Right cardiac atrium (tissue), 5 donors: ENCODE results near the gene FCER1A. TPM values are rescaled to one million over a fixed set of nuclear protein-coding genes. Genes with fewer than 3 reads are reported as not detected.
"Not testable (repeated sequence)": the region's sequence is repeated elsewhere in the genome, so short reads cannot be mapped to it uniquely, and the experiment has no call there.

Experiments
- ATAC-seq, 2 donors: fragments of 200-7000 bp; cut with Tn5 transposase; one replicate each; pipeline versions ENCODE4 v1.8.0 to v1.9.1; 2020; ENCODE audit warnings: moderate library complexity in 2 of 2, mild to moderate bottlenecking in 1 of 2
- DNase-seq, 3 donors: peaks; one replicate each; pipeline ENCODE4 v3.0.0-alpha.2; 2020
- H3K27ac ChIP-seq: one replicate; pipeline ENCODE4 v1.5.1; 2013; ENCODE audit warnings: mild to moderate bottlenecking, low read length, control low read depth, moderate library complexity
- H3K27me3 ChIP-seq: one replicate; pipeline ENCODE4 v1.6.1; 2013; ENCODE audit not compliant: control insufficient read depth, insufficient read depth
- H3K4me1 ChIP-seq: one replicate; pipeline ENCODE4 v1.6.1; 2013; ENCODE audit warnings: low read length; ENCODE audit not compliant: control insufficient read depth, insufficient read depth
- H3K4me3 ChIP-seq: one replicate; pipeline ENCODE4 v1.5.1; 2013; ENCODE audit warnings: low read length, control low read depth
- H3K9me3 ChIP-seq: one replicate; pipeline ENCODE4 v1.6.1; 2013; ENCODE audit warnings: low read length; ENCODE audit not compliant: control insufficient read depth
- WGBS: extraction: QIAGEN DNeasy Blood & Tissue Kit; methylation state at CpG from one replicate; pipeline ENCODE4 v1.1.7; 2013; 5-methylcytosine and 5-hydroxymethylcytosine counted together
- intact Hi-C, 4 donors: fragments of 100-400 bp; cut with DNase I; formaldehyde crosslinking; loops; one replicate each; pipeline versions ENCODE4 v1.11.0 to v1.14.0; 2022 to 2023
- polyA plus RNA-seq: library from polyadenylated mRNA; stranded (reverse); fragments of 200-250 nt; gene quantifications from one replicate; pipeline ENCODE4 v1.2.3, GENCODE V29; 2013
- total RNA-seq, 4 donors: library from RNA; stranded (reverse); fragmentation: NEBNext Ultra II Directional; extraction: Animal tissue kit (Norgen Biotek cat#: 25700); gene quantifications; one replicate each; pipeline ENCODE4 v1.2.1, GENCODE V29; 2021
- donor health status: healthy with polysubstance abuse.
- donor health status: DM: no; HTN: yes; CAD: no.
- donor health status: DM: no; HTN: no; CAD: no.
- donor health status: DM: no; HTN: yes; CAD: no; lungs with severe emphysema.
- donor health status: DM: yes; HTN: yes; CAD: no.

FCER1A gene
- total and polyA plus RNA-seq, 5 donors: 0.20 to 1.7 (median 0.68) TPM; not detected in 1

DNA sequence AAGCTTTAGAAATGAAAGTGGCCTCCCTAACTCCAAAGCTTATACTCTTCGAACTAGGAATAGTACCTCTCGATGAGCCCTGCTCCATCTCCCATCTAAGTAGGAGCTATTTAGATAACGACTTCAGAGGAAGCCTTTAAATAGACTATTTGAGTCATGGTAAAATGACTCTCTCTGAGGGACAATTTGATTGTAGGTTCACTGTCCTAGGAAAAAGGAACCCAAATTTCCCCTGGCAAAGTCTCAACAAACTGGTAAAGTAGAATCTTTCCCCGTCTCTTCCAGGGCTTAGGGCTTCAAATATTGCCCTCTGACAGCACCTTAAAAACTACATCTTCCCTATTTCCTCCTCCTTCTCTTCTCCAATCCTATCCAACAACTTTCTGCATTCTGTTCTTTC lies 2.0 kb upstream of the FCER1A start:
- H3K4me3 ChIP-seq: no peak overlapping the region
- no peaks in the 10 kb centered on the region for H3K4me1 ChIP-seq
- H3K9me3 ChIP-seq: no peaks in the 10 kb centered on the region
- no peaks in the 10 kb centered on the region for H3K27me3 ChIP-seq
- H3K27ac ChIP-seq: no peak overlapping the region
- 51% methylated on average over 4 of the region's 4 CpGs for WGBS
- DNase-seq: no peak
- ATAC-seq: no peak
- intact Hi-C loops: no loop called here

DNA sequence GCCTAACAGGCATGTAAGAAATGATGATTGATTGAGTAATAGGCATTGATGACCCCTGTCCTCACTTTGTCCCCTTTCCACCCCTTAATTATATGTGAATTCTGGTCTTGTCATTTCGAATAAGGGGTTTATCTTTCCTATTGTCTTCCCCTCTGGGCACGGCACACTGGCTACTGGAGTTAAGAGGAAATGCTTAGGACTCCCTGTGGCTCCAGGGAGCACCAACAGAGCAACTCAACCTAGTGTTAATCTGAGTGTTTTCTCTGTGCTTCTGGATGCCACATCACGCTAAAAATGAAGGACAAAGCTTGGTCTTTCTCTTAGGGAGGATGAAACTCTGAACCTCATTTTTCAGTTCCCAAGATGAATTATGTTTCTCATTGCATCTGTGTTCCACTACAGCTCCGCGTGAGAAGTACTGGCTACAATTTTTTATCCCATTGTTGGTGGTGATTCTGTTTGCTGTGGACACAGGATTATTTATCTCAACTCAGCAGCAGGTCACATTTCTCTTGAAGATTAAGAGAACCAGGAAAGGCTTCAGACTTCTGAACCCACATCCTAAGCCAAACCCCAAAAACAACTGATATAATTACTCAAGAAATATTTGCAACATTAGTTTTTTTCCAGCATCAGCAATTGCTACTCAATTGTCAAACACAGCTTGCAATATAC lies 5.3 kb downstream of the FCER1A start:
- Histone ChIP-seq H3K4me1 (no peaks in the 10 kb centered on the region), H3K27ac (no peak overlapping the region), H3K4me3 (no peak overlapping the region), H3K27me3 (no peaks in the 10 kb centered on the region), H3K9me3 (no peaks in the 10 kb centered on the region)
- DNase-seq: no peak
- ATAC-seq: no peak
- WGBS: 41% methylated on average over 5 of the region's 5 CpGs
- intact Hi-C loops: no loop called here

DNA sequence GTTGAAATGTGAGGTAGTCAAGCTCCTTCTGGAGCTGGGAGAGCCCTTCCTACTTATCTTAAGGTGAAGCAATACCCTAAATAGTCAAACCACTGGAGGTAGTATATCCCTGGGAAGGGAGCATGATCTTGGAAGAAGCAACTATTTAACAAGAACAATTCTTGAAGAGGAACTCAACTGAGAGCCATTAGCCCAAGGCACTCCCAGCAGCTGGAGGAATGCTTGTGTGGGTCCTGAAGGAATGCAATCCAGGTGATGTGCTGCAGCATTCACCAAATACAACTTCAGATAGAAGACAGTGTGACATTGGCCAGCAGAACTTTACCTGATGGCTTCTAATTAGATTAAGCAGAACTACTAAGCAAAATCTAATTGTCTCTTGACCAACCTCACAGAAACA lies 9.5 kb downstream of the FCER1A start:
- DNase-seq (no peak), ATAC-seq (no peak)
- Histone ChIP-seq H3K4me3 (no peak overlapping the region), H3K4me1 (no peaks in the 10 kb centered on the region), H3K27me3 (no peaks in the 10 kb centered on the region), H3K9me3 (no peaks in the 10 kb centered on the region), H3K27ac (no peak overlapping the region)
- intact Hi-C loops: no loop called here

DNA sequence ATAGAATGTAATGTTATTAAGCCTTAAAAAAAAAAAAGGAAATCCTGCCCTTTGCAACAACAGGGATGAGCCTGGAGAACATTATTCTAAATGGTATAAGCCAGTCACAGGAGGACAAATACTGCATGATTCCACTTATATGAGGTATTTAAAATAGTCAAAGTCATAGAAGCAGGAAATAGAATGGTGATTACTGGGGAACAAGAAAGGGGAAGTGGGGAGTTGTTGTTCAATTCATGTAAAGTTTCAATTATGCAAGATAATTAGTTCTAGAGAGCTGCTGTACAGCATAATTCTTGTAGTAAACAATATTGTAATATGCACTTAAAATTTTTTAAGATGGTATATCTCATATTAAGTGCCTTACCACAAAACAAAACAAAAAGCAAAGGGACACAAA lies 13.2 kb downstream of the FCER1A start:
- H3K27ac ChIP-seq: no peak overlapping the region
- no peak for ATAC-seq
- intact Hi-C loops: no loop called here
- H3K4me3 ChIP-seq: no peak overlapping the region
- no peaks in the 10 kb centered on the region for H3K9me3 ChIP-seq
- no peaks in the 10 kb centered on the region for H3K27me3 ChIP-seq
- no peak for DNase-seq
- no peaks in the 10 kb centered on the region for H3K4me1 ChIP-seq

DNA sequence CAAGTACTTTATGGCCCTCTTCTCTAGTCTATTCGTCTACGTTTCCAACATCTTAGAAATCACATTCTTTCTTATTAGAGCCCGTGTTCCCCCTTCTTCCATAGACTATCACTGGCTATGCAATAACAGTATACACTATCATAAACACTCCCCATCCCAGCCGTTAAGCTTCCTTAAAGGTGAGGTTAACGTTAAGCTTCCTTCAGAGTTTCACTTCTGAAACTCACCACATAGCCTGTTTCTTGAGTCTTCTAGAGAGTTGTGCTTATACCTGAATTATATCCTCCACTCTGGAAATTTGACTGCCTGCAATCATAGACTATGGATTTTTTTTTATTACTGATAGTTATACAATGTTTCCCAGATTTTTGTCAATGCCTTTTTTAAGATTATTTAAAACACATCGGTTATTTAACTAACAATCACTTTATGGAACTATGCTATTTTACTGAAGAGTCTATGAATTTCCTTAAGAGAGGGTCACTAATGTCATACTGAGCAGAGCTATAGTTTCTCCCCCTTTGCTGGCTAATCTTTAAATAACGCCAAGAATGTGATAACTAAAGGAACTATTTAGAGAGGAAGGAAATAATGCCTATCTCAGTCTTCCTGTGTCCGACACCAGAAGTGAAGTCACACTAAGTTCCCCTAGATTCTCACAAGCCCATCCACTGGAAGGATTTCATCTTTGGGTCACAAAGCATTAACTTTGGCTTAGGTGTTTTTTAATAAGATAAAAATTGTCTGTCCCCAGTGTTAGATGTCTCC lies 16.8 kb downstream of the FCER1A start:
- H3K9me3 ChIP-seq: no peaks in the 10 kb centered on the region
- H3K4me3 ChIP-seq: no peak overlapping the region
- no peaks in the 10 kb centered on the region for H3K4me1 ChIP-seq
- intact Hi-C loops: no loop called here
- DNase-seq (no peak), ATAC-seq (no peak)
- no peak overlapping the region for H3K27ac ChIP-seq
- WGBS: 57% methylated on average over 8 of the region's 8 CpGs
- H3K27me3 ChIP-seq: no peaks in the 10 kb centered on the region

DNA sequence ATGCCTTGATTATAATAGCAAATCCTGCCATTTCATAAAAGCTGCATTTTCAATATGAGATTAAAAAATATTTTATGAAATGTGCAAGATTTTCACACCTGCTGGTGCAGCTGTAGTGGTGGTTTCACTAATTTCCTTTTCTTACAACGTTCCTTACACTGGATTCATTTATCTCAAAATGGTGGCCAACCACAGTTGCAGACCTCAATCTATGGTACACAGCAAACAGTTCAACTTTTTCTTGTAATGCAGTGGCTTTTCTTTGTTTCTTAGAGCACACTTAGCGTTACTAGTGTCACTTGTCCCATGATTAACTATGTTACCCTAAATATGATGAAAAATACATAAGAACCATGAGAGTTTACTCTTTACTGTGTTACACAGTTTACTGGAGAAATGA lies 32.7 kb downstream of the FCER1A start:
- intact Hi-C loops: no loop called here
- Histone ChIP-seq H3K9me3 (no peaks in the 10 kb centered on the region), H3K27me3 (no peaks in the 10 kb centered on the region), H3K4me1 (no peaks in the 10 kb centered on the region), H3K27ac (no peak overlapping the region), H3K4me3 (no peak overlapping the region)
- ATAC-seq (no peak), DNase-seq (no peak)
- WGBS: 75% methylated on average over 2 of the region's 2 CpGs

DNA sequence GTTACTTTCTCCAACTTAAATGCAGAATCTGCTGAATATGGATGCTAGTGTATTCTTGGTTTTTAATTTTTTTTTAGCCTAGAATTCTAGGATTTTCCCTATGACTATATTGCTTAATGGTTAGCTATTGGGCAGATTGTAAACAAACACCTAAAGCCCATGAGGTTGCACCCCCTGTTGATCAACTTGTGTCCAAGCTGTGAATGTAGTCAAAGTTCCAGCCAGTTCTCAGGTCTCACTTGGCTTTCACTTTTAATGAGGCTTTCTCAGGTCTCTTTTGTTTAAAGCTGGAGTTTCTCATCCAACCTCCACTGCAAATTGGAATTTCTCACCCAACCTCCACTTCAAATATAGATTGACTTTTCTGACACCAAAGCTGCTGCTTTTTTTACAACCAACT lies 35.9 kb downstream of the FCER1A start:
- intact Hi-C loops: no loop called here
- DNase-seq: no peak
- ATAC-seq: no peak

DNA sequence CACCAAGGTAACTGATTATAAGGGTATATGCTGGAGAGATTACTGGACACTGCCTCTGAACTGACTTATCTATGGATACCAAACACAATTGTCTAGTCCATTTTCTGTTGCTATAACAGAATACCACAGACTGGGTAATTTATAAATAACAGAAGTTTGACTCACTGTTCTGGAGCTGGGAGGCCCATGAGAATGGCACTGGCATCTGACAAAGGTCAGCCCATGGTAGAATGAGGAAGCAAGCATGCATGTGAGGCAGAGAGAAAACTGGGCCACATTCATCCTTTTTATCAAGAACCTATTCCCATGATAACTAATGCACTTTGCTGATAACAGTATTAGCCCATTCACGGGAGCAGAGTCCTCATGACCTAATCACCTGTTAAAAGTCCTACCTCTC lies 37.4 kb downstream of the FCER1A start:
- DNase-seq (no peak), ATAC-seq (no peak)
- H3K4me1 ChIP-seq: no peaks in the 10 kb centered on the region
- no peaks in the 10 kb centered on the region for H3K27me3 ChIP-seq
- 31% methylated on average over 1 of the region's 1 CpG for WGBS
- H3K4me3 ChIP-seq: no peak overlapping the region
- intact Hi-C loops: no loop called here
- H3K27ac ChIP-seq: no peak overlapping the region
- no peaks in the 10 kb centered on the region for H3K9me3 ChIP-seq

More for the DNA sequence above, 35.9 kb downstream of the FCER1A start:
- Histone ChIP-seq H3K27ac (no peak overlapping the region), H3K27me3 (no peaks in the 10 kb centered on the region), H3K4me3 (no peak overlapping the region), H3K4me1 (no peaks in the 10 kb centered on the region), H3K9me3 (no peaks in the 10 kb centered on the region)

DNA sequence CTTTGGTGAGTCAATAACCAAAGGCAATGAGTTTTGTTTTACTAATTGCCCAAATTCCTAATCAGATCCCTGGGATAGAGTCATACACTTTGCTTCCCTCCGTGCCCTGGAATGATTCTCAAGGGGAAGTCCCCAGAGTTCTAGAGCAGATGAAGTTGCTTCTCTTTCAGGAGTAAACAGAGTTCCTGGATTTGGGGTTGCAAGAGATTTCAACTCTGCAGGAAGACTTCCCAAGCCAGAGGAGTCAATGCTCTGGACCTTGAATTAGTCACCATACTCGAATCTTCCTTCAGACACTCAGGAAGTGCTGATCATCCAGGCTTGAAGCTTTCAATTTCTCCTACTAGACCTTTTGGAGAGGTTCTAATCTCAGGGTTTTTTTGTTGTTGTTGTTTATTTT lies 39.6 kb downstream of the FCER1A start:
- DNase-seq: no peak
- no peaks in the 10 kb centered on the region for H3K27me3 ChIP-seq
- H3K27ac ChIP-seq: no peak overlapping the region
- H3K9me3 ChIP-seq: no peaks in the 10 kb centered on the region
- no peak for ATAC-seq
- H3K4me3 ChIP-seq: no peak overlapping the region
- H3K4me1 ChIP-seq: no peaks in the 10 kb centered on the region
- intact Hi-C loops: no loop called here
- WGBS: 46% methylated on average over 2 of the region's 2 CpGs

DNA sequence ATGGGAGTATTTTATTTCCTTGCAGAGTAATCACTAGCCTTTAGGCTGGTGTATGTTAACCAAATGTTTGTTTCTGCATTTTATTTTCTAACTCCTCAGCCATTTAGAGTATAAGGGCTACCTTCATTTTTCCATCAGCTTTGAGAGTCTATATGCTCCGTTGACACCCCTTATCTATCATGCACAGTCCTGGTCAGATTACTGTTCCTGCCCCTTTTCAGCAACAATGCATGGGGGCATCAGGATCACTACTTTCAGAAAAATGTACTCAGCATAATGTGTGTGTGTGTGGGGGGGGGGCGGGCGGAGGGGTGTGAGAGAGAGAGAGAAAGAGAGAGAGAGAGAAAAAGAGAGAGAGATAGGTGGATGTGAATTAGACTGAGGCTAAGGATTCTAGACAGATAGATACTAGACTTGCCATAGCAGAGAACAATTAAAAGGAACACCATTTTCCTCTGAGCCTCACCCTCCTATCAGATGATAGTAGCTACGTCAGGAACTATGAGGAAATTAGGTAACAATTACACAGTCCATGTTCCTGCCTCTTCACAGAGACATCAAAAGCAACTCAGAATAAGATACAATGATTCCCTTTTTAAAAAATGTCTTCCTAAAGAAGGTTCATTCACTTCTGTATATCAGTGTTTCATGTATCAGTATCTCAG lies 40.8 kb downstream of the FCER1A start:
- WGBS: 52% methylated on average over 4 of the region's 4 CpGs
- no peak overlapping the region for H3K27ac ChIP-seq
- intact Hi-C loops: no loop called here
- DNase-seq: no peak
- H3K4me1 ChIP-seq: no peaks in the 10 kb centered on the region
- no peaks in the 10 kb centered on the region for H3K9me3 ChIP-seq
- no peaks in the 10 kb centered on the region for H3K27me3 ChIP-seq
- ATAC-seq: no peak
- H3K4me3 ChIP-seq: no peak overlapping the region

DNA sequence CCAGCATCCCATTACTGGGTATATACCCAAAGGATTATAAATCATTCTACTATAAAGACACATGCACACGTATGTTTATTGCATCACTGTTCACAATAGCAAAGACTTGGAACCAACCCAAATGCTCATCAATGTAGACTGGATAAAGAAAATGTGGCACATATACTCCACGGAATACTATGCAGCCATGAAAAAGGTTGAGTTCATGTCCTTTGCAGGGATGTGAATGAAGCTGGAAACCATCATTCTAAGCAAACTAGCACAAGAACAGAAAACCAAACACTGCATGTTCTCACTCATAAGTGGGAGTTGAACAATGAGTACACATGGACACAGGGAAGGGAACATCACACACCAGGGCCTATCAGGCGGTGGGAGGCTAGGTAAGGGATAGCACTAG lies 47.2 kb downstream of the FCER1A start:
- DNase-seq, ATAC-seq, intact Hi-C loops, H3K27me3 ChIP-seq, H3K27ac ChIP-seq, H3K4me3 ChIP-seq, H3K9me3 ChIP-seq, H3K4me1 ChIP-seq: not testable (repeated sequence)
- WGBS: 85% methylated on average over 3 of the region's 3 CpGs
